A204.1 (cell line): ENCODE measurements around the gene TTC28.
"Not testable (repeated sequence)": the region's sequence is repeated elsewhere in the genome, so short reads cannot be mapped to it uniquely, and the experiment has no call there.

ENCODE experiments used
- FAIRE-seq: peaks from 2 replicates; lab custom pipeline; 2012; peaks lifted over from hg19 to GRCh38; lab: Jason Lieb, UNC

TTC28 gene

GRCh38 chr22:28096161-28096560, 583.5 kb downstream of the TTC28 start:
- no peak for FAIRE-seq

GRCh38 chr22:28095316-28096095, 584.1 kb downstream of the TTC28 start:
- FAIRE-seq = no peak

GRCh38 chr22:28094771-28095170, 584.9 kb downstream of the TTC28 start:
- no peak for FAIRE-seq

GRCh38 chr22:28093711-28094110, 585.9 kb downstream of the TTC28 start:
- FAIRE-seq = no peak

- no peak for FAIRE-seq
These were observed 588.2 kb downstream of the TTC28 start for GRCh38 chr22:28091486-28091885.

- FAIRE-seq = not testable (repeated sequence)
These were observed 590.1 kb downstream of the TTC28 start for GRCh38 chr22:28089541-28089940.

GRCh38 chr22:28077166-28077565, 602.5 kb downstream of the TTC28 start:
- FAIRE-seq = no peak

GRCh38 chr22:28075358-28075981, 604.2 kb downstream of the TTC28 start:
- no peak for FAIRE-seq

- no peak for FAIRE-seq
These were observed 605.1 kb downstream of the TTC28 start for GRCh38 chr22:28074526-28074925.

GRCh38 chr22:28072066-28072465, 607.6 kb downstream of the TTC28 start:
- FAIRE-seq = no peak

- FAIRE-seq = no peak
These were observed 610.8 kb downstream of the TTC28 start for GRCh38 chr22:28068826-28069225.

GRCh38 chr22:28064920-28065319, 614.7 kb downstream of the TTC28 start:
- FAIRE-seq = no peak

GRCh38 chr22:28063656-28064055, 616.0 kb downstream of the TTC28 start:
- FAIRE-seq = no peak

GRCh38 chr22:28060594-28060993, 619.0 kb downstream of the TTC28 start:
- FAIRE-seq = not testable (repeated sequence)

GRCh38 chr22:28058036-28058435, 621.6 kb downstream of the TTC28 start:
- FAIRE-seq = no peak

- FAIRE-seq = no peak
These were observed 624.8 kb downstream of the TTC28 start for GRCh38 chr22:28054819-28055208.

- FAIRE-seq = no peak
These were observed 625.5 kb downstream of the TTC28 start for GRCh38 chr22:28053896-28054818.

- no peak for FAIRE-seq
These were observed 626.8 kb downstream of the TTC28 start for GRCh38 chr22:28052825-28053269.

GRCh38 chr22:28051787-28052356, 627.8 kb downstream of the TTC28 start:
- no peak for FAIRE-seq

- no peak for FAIRE-seq
These were observed 628.4 kb downstream of the TTC28 start for GRCh38 chr22:28051091-28051786.

GRCh38 chr22:28048529-28048928, 631.1 kb downstream of the TTC28 start:
- FAIRE-seq = no peak

GRCh38 chr22:28047740-28048139, 631.9 kb downstream of the TTC28 start:
- FAIRE-seq = no peak
